Measurements from ENCODE around the gene MORC1.
"Not testable (repeated sequence)": the region's sequence is repeated elsewhere in the genome, so short reads cannot be mapped to it uniquely, and the experiment has no call there.

The MORC1 gene, protein sequence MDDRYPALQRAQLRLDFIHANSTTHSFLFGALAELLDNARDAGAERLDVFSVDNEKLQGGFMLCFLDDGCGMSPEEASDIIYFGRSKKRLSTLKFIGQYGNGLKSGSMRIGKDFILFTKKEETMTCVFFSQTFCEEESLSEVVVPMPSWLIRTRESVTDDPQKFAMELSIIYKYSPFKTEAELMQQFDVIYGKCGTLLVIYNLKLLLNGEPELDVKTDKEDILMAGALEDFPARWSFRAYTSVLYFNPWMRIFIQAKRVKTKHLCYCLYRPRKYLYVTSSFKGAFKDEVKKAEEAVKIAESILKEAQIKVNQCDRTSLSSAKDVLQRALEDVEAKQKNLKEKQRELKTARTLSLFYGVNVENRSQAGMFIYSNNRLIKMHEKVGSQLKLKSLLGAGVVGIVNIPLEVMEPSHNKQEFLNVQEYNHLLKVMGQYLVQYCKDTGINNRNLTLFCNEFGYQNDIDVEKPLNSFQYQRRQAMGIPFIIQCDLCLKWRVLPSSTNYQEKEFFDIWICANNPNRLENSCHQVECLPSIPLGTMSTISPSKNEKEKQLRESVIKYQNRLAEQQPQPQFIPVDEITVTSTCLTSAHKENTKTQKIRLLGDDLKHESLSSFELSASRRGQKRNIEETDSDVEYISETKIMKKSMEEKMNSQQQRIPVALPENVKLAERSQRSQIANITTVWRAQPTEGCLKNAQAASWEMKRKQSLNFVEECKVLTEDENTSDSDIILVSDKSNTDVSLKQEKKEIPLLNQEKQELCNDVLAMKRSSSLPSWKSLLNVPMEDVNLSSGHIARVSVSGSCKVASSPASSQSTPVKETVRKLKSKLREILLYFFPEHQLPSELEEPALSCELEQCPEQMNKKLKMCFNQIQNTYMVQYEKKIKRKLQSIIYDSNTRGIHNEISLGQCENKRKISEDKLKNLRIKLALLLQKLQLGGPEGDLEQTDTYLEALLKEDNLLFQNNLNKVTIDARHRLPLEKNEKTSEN

DNA sequence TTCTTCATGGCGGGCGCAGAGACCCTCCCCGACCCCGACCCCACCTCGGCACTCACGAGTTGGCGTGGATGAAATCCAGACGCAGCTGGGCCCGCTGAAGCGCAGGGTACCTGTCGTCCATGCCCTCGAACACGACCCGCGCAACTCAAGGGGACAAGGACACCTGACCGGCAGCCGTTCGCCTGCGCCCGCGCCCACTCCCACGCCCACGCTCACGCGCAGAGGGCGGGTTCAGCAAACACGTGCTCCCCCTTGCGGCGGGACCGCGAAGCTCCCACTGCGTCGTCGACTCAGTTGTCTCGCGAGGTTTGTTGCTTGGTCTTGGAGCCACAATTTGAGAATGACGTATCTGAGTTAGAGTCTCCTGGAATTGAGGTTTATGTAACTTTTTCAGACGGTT is at the start of gene MORC1:
TSS of gene MORC1 (minus strand) at position 196 of the 400 bp plus-strand sequence. CDS start at position 121, 75 bp downstream.
- no peak for DNase-seq

DNA sequence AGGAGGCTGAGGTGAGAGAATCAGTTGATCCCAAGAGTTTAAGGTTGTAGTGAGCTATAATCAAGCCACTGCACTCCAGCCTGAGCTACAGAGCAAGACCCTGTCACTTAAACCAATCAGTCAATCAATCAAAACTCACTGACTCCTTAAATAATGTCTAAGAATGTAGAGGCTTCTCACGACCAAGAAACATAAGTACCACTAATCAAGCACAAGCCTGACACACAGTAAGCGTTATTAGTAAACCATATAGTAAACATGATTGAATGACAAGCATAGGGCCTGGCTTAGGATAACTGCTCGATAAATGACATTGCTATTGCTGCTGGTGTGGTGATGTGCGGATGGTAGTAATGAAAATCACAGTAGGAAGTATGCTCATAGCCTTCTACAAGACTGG is 48.0 kb upstream of the MORC1 start:
- no peak for DNase-seq

DNA sequence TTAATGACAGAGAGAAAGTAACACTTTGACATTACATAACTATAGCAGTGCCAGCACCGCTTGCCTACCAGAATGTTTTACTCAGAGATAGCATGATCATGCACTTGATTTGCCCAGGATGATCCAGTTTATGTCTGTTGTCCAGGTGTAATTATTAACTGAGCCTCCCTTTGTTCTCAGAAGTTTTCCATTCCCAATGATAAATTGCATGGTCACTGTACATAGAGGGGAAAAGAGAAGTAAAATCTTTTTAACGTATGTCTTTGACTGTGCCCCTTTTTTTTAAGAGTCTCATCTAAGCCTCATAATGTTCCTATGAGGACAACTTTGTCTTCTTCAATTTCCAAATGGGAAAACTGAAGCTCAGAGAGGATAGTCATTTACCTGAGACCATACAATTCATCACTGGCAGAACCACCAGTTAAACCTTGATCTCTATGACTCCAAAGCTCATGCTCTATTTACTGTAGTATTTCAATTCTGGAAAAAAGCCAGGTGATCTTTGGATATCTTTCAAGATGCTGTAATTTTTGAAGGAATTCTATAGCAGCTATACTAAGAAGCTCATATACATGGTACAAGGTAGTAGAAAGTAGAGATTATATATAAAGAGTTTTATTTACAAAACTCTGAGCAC is 43.7 kb upstream of the MORC1 start:
- no peak for DNase-seq

DNA sequence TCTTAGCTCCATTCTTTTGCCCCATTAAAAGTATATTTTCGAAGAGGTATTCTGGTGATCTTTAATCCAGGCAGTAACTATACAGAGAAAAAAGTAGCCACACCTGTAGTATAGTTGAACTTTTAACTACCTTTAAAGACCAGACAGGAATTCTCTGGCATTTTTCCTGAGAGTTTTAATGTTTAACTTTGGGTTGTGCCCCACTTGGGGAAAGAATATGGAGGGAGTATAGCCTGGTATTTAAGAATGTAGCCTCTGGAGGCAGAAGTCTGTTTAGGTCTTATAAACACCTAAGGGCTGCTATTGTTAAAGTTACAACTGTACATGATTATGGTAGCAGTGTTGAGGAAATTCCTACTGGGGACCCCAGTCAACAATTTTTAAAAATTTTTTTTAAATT is 37.9 kb upstream of the MORC1 start:
- DNase-seq = no peak

DNA sequence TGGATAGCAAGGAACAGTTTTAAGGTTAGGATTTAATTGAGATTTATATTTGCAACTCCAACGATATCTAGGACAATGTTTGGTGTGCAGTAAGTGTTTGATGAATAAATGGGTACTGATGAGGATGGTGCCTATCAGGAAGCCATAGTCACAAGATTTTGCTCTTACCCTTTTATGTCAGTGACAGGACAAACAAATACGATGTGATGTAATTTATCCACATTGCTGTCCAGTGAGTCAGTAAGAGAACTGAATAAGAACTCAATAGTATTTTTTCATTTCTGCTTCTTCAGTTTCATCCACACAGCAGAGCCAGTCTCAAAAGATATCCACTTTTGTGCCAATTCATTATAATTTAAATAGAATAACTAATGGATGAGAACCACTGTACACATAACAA is 37.0 kb upstream of the MORC1 start:
- DNase-seq = no peak

DNA sequence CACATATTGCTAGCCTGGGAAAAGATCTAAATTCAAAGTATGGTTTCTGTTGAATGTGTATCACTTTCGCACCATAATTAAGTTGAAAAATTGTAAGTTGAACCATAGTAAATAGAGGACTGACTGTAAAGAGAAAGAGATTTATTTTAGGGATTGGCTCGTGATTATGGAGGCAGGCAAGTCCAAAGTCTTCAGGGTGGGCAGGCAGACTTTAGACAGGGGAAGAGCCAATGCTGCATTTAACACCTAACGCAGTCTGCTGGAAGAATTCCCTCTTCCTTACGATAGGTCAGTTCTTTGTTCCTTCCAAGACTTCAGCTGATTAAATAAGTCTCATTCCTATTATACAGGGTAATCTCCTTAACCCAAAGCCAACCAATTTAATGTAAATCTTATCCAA is 34.4 kb upstream of the MORC1 start:
- DNase-seq = no peak

DNA sequence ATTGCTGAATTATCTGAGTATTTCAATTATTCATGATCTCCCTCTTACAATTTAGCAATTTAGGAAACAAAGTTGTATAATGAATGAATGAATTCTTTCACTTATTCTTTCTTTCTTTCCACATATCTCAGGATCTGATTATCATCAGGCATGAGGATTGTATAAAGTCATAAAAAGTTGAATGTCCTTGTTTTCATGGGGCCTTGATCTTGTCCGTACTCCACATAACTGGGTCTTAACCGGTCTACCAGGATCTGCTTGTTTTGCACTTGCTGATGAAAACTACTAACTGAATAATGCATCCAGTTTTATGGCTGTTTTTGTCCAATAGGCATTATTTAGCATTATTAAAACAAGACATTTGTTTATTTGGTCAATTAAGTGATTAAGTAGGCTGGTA is 31.1 kb upstream of the MORC1 start:
- DNase-seq = no peak

DNA sequence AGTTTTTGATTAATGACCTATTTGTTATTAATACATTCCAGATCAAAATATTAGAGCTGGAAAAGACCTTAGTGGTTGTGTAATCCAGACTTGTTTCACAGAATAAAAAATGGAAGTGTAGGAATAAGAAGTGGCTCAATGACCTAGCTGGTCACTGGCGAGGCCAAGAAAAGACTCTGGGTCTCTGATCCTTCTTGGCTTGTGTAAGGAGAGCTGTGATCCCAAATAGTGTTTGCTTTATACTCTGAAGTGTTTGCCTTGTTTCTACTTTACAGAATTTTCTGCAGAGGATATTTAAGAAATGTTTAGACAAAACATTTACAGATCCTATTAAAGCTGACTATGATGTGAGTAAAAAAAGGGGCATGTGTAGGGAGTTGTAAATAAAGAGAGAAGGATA is 25.7 kb upstream of the MORC1 start:
- DNase-seq = no peak

DNA sequence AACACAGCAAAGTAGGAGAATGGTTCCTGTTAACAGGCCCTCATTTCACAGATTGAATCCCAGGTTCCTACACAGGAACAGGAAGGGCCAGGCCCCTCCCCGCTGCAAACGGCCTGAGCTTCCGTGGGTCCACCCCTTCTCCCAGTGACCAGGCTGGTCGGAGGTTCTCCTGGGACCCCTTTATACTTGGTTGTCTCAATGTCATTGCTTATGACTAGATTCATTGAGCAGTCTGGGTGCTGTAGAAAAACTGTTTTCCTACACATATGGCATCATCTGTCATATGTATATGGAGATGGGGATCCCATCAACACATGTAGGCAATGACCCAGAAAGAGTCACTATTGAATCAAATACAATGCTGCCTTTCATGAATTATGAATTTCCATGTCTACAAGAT is 22.4 kb upstream of the MORC1 start:
- no peak for DNase-seq

DNA sequence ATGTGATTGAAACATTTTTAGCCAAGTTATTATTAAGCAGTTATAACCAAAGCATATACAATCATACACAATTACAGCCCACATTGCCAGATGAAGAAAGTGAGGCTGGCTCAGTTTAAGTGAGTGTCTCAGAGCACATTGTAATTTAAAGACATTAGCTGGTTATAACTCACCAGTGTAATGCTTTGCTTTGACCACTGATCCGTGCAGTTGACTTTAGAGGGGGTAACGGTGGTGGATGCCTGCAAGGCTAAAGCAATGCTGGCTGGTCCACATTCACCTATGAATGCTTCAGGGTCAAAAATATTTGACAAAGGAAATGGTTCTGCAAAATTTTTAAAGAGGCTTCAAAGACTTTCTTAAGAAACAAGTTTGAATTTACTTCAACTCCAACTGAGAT is 19.8 kb upstream of the MORC1 start:
- DNase-seq = no peak

DNA sequence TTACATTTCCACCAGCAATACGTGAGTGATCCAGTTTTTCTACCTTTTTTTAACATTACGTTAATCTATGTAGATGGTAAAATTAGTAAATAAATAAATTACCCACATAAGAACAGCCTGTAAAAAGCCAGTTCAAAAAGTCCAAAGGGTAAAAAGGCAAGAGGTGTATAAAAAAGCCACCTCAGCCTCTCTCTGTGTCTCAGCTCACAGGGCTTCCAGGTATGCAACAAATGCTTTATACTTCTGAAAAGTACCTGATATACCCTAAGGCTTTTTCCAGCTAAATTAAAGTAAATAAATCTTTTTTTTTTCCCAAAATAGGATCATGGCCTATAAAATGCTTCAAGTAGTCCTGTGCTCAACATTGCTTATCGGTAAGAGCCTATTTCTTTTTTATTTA is 18.6 kb upstream of the MORC1 start, which contains the start of gene C3orf85:
TSS of gene C3orf85 (plus strand) at position 197 of the 400 bp plus-strand sequence. CDS start at position 326, 129 bp downstream.
- DNase-seq = no peak

DNA sequence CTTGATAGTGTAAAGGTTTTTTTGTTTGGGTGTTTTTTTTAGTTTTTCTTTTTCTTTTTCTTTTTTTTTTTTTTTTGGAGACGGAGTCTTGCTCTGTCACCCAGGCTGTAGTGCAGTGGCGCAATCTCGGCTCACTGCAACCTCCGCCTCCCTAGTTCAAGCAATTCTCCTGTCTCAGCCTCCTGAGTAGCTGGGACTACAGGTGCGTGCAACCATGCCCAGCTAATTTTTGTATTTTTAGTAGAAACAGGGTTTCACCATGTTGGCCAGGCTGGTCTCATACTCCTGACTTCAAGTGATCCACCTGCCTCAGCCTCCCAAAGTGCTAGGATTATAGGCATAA is 15.5 kb upstream of the MORC1 start:
- DNase-seq = not testable (repeated sequence)

DNA sequence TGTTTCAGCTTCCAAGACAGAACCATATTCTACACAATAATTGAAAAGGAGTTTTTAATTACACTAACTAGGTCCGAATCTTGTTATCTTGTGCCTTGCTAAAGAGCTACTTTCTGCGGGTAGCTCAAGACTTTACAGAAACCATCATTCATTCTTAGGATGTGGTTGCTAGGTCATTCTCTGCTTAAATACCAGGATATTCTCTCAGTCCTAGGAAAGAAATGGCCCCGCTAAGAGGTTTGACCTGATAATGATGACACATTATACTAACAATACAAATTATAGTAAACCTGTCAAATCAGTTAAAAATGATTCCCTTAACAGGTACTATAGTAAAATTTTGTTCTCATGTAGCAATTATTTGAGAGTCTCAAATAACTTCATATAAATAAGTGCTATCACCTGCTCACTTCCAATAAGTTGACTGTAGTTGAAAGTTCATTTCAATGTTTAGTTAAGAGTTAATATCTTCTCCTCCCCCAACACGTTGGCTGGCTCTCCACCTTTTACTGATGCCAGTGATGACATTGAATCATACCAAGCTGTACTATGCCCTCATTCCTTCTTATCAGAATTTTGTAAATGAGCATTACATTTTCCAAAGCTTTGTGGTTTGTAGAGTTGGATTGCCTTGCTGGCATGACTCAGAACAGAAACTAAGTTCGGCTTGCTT is 15.0 kb upstream of the MORC1 start:
- DNase-seq = no peak

DNA sequence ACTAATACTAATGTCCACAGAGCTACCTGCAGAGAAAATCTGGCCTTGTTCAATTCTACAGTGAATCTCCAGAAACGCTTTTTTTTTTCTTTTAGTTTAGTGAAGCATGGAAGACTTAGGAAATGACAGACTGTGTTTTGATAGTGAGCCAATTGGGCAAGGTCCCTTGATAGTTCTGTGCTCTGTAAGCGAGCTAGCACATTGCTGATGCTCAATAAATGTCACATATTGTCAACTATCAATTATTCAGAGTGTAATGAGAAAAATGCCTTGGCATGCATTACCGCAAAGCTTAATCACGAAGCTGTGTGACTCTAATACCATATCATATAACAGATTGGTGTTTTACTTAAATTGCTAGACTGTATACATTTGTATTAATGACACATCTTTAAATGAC is 13.3 kb upstream of the MORC1 start:
- DNase-seq = no peak

DNA sequence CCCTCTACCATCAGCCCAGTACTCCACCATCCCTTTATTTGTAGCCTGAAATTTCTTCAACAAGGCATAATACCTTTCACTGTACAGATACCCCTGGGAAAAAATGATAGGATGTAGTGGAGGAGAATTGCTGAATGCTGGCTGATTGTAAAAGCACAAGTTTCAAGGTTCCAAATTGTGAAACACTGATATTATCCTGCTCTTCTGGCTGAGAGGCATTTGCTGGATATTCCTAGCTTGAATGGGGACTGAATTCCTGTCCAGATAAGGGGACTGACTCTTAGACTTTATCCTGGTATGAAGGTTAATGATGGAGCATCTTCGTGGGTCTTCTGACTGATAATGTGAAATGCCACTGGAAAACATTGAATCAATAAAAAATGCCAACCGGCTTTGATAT is 9.6 kb upstream of the MORC1 start:
- DNase-seq = no peak

DNA sequence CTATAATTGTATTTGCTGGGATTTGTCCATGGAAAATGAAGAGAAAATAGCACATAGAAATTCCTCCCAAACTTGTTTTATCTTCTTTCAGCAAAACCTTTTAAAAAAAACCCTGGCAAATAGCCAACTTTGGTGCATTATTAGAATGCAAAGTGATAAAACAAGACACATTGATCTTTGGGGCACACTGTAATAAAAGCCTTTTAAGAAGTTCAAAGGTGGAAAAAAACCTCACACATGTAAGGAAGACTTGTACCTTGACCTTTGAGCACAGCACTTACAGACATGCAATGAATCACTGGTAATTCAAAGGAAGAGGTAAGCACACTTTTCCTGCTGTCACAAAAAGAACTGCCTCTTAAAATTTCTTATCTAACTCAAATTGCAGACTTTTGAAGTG is 8.0 kb upstream of the MORC1 start:
- no peak for DNase-seq

DNA sequence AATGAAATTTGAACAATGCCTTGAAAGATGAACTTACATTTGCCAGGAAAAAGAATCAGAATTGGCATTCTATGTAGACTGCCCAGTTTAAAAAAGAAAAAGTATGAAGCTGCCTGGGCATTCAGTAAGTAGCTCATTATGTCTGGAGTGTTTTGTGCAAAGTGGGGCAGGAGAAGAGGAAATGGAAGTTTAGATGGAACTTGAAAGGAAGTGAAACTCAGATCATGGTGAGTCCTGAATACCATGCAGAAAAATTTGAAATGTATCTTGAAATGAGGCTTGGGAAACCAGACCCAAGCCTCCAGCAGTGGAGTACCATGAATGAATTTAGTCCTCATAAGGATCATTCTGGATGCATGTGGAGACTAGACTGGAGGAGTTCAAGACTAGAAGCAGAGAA is 4.8 kb upstream of the MORC1 start:
- no peak for DNase-seq

DNA sequence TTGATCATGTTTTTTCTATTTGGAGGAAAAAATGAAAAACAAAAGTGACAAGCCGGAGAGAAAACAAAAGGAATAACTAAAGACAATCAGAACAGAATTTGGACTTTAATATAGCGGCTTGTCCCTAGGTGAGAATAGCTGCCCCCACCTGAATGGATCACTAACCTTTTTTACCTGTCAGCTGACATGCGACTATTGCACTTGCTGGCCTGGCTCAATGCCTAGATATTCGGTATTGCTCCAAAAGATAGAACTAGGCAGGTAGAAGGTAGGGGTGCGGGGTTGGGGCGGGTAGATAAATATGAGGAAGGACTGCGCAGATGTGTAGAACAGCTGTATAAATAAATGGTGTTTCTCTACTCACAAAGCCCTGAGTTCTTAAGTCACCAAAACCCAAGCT is 650 bp upstream of the MORC1 start:
- DNase-seq = no peak

DNA sequence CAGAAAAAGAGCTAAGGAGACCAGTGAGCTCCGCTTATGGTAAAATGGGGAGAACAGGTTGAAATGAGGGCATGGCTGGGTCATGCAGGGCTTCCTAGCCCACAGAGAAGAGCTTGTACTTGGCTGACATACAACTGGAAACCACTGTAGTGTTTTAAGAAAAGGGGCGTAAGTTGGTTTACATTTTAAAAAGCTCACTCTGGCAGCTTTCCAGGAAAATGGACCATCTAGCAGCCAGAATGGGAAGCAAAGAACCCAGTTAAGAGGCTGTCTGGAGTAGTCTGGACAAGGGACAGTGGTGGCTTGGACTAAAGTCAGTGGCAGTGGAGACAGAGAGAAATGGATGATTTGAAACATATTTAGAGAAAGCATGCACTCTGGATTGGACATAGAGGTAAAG is 1.9 kb downstream of the MORC1 start:
- no peak for DNase-seq

DNA sequence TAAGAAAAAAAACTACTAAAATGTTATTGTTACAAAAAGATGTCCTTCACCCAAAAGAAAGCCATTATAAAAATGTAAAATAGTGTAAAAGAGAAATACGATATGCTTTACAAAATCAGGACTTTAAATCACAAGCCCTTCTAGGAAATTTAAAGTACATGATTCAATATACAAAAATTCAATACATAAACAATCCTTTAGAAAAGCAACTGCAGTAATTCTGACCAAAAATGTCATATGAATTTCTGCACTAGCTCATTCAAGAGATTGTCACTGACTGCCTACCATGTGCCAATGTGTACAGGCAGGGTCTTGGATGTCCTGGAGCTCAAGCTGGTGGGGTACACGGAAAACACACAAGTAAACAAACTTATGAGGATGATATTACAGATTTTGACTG is 2.5 kb downstream of the MORC1 start:
- no peak for DNase-seq

DNA sequence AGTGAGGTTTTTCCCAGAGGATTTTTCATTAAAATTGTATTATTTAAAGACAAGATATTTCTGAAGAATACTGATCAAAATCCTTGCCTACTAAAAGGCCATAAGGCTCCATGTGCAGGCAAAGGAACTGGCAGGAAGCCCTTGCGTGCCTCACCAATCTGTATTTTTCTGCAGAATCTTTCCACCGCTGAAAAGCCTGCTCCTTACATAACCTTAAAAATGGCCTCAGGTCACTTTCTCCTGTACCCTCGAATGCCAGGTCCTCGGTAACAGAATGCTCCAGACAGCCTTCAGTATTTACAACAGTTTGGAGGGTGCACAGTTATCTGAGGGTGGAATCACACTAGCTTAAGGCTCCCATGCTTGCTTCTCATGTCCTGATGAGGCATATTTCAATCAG is 3.2 kb downstream of the MORC1 start:
- DNase-seq = no peak

DNA sequence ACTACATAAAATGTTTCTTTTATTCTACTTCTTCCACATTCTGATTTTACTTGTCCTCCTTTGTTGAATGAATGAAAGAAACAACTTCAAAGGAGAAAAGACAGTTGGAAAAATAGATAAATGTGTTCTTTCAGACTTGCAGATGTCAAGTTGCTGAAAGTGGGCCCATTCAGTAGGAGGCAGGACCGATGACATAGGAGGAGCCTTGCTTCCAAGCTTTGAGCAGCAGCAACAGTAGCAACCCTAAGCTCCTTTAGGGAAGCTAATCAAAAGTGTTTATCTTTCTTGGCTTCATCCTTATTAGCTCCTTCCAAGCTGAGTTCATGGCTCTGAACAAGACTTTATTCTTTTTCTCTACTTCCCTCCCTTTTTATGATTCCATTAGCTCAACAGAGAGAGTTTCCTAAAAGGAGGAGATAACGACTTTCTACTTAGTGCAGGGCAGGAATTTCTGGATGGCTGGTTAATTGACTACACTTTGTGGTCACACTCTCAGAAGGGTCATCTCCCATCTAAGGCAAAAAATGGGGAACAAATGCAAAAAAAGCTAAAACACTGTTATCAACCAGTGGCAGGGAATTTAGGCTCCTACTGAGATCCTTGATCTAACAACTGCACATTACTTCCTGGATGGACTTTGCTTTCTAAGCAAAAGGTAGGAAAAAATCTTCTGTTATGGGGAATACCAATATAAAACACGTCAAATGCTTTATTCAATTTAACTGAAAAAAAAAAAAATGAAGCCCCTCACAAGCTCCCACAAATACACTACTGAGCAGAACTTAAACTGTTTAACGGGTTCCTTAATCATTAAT is 4.8 kb downstream of the MORC1 start:
- DNase-seq = no peak

Measured in stimulated activated CD4-positive, alpha-beta T cell treated with anti-CD3 and anti-CD28 coated beads, Interleukin-4, amount 100 ng/mL, for 1 hour (primary cell).